Endothelial cell of umbilical vein (primary cell): Measurements from ENCODE around the gene TPRG1L. TPM values are rescaled to one million over a fixed set of nuclear protein-coding genes. Genes with fewer than 3 reads are reported as not detected.

Experiments used
- BruUV-seq: library from RNA; stranded (reverse); fragments of 400-500 nt; replicated peaks from 2 replicates; lab custom pipeline; 2021; lab: Mats Ljungman, UMichigan
- CTCF ChIA-PET: fragments of 300-600, 350-600 bp; sonication (Branson Sonifier 250); formaldehyde crosslinking; loops from one replicate; lab custom pipeline; 2021; ENCODE audit warnings: antibody characterized with exemption, inconsistent platforms; lab: Charles Lee
- POLR2A ChIA-PET: fragments of 300-600, 350-600 bp; sonication (Branson Sonifier 250); formaldehyde crosslinking; loops from one replicate; lab custom pipeline; 2021; ENCODE audit warnings: antibody characterized with exemption, inconsistent platforms; lab: Charles Lee
- DNase-seq: peaks from one replicate; pipeline ENCODE4 v3.0.0-alpha.2; 2011; ENCODE audit warnings: low read depth, low spot score
- FAIRE-seq: peaks from 2 replicates; lab custom pipeline; 2011; peaks lifted over from hg19 to GRCh38; lab: Jason Lieb, UNC
- H2AFZ ChIP-seq: 2 replicates; pipeline ENCODE4 v1.6.0; 2012; ENCODE audit warnings: low read depth, low read length, control low read depth, inconsistent platforms
- H3K27ac ChIP-seq: 2 replicates; pipeline ENCODE4 v1.5.1; 2011; ENCODE audit warnings: low read depth, mild to moderate bottlenecking, control low read depth, low read length, moderate library complexity; ENCODE audit not compliant: insufficient read depth
- H3K27me3 ChIP-seq, 2 experiments: 2 replicates each; pipeline versions ENCODE4 v1.6.0 to v1.6.1; 2011; ENCODE audit warnings: low read length in 2 of 2, mixed read lengths in 1 of 2; ENCODE audit not compliant: control insufficient read depth in 2 of 2, insufficient read depth in 2 of 2
- H3K36me3 ChIP-seq, 2 experiments: 2 replicates in 1 of 2; 3 replicates in 1 of 2; pipeline ENCODE4 v1.5.1; 2011; ENCODE audit warnings: low read length in 2 of 2, mild to moderate bottlenecking in 1 of 2, moderate library complexity in 1 of 2; ENCODE audit not compliant: control insufficient read depth in 2 of 2, insufficient read depth in 2 of 2; ENCODE audit errors: extremely low read depth in 1 of 2
- H3K4me1 ChIP-seq: 3 replicates; pipeline ENCODE4 v1.5.1; 2011; ENCODE audit warnings: mild to moderate bottlenecking, low read length; ENCODE audit not compliant: control insufficient read depth, insufficient read depth; ENCODE audit errors: extremely low read depth
- H3K4me2 ChIP-seq: 2 replicates; pipeline ENCODE4 v1.6.1; 2011; ENCODE audit warnings: low read length, control low read depth, mixed read lengths; ENCODE audit not compliant: insufficient read depth
- H3K4me3 ChIP-seq, 3 experiments: fragments of 200-600 bp in 1 of 3; sonication (generic), shearing (Covaris generic) in 1 of 3; replicated peaks in 1 of 3; 2 replicates each; pipeline ENCODE4 v1.5.1; 2011 to 2016; ENCODE audit warnings: control low read depth in 3 of 3, low read length in 3 of 3, mild to moderate bottlenecking in 2 of 3, inconsistent platforms in 1 of 3, low read depth in 1 of 3, moderate library complexity in 1 of 3; ENCODE audit not compliant: insufficient read depth in 1 of 3
- H3K79me2 ChIP-seq: 2 replicates; pipeline ENCODE4 v1.6.0; 2012; ENCODE audit warnings: low read length, inconsistent platforms; ENCODE audit not compliant: control insufficient read depth, insufficient read depth
- H3K9ac ChIP-seq: replicated peaks from 2 replicates; pipeline ENCODE3; 2011; ENCODE audit warnings: low read length, control low read depth; ENCODE audit not compliant: insufficient read depth; ENCODE audit errors: extremely low read depth
- H3K9me1 ChIP-seq: replicated peaks from 3 replicates; pipeline ENCODE4 v1.6.0; 2011; ENCODE audit warnings: mild to moderate bottlenecking, low read length; ENCODE audit not compliant: control insufficient read depth, insufficient read depth; ENCODE audit errors: extremely low read depth
- H3K9me3 ChIP-seq: replicated peaks from 2 replicates; pipeline ENCODE4 v1.5.1; 2012; ENCODE audit warnings: low read length, inconsistent platforms; ENCODE audit not compliant: control insufficient read depth, insufficient read depth
- H4K20me1 ChIP-seq: replicated peaks from 2 replicates; pipeline ENCODE3; 2011; ENCODE audit warnings: mild to moderate bottlenecking, low read length; ENCODE audit not compliant: control insufficient read depth, insufficient read depth; ENCODE audit errors: extremely low read depth
- EZH2 ChIP-seq: IDR thresholded peaks from 2 replicates; pipeline ENCODE4 v1.6.1; 2012; ENCODE audit warnings: borderline replicate concordance, low read depth, mild to moderate bottlenecking, moderate library complexity, low read length, inconsistent platforms; ENCODE audit not compliant: severe bottlenecking
- FOS ChIP-seq: IDR thresholded peaks from 2 replicates; pipeline ENCODE4 v1.6.1; 2011; ENCODE audit warnings: mild to moderate bottlenecking, low read length, moderate library complexity, borderline replicate concordance; ENCODE audit not compliant: insufficient read depth
- GATA2 ChIP-seq: IDR thresholded peaks from 2 replicates; pipeline ENCODE4 v1.7.0; 2011; ENCODE audit warnings: low read depth, mild to moderate bottlenecking, moderate library complexity, mixed read lengths, low read length; ENCODE audit not compliant: insufficient read length, insufficient read depth
- JUN ChIP-seq: IDR thresholded peaks from 2 replicates; pipeline ENCODE4 v1.6.1; 2011; ENCODE audit warnings: borderline replicate concordance, low read depth; ENCODE audit not compliant: insufficient read length, insufficient read depth
- MYC ChIP-seq: IDR thresholded peaks from one replicate; pipeline ENCODE4 v1.6.1; 2011; ENCODE audit warnings: mild to moderate bottlenecking, low read depth, low read length
- POLR2A ChIP-seq: IDR thresholded peaks from 2 replicates; pipeline ENCODE4 v1.6.1; 2012; ENCODE audit warnings: low read depth, mild to moderate bottlenecking, control low read depth, low read length
- POLR2AphosphoS5 ChIP-seq: IDR thresholded peaks from 2 replicates; pipeline ENCODE4 v1.6.1; 2012; ENCODE audit warnings: low read depth, mild to moderate bottlenecking, control low read depth, low read length, moderate library complexity; ENCODE audit not compliant: insufficient read depth
- dilution Hi-C: fragments of 300-500 bp; cut with MboI; formaldehyde crosslinking; loops from one replicate; pipeline ENCODE4 v1.15.0; 2019; ENCODE audit warnings: low sequenced_read_pairs; ENCODE audit not compliant: extremely low pct_ligation_motif_present
- intact Hi-C: fragments of 100-400 bp; cut with micrococcal nuclease; formaldehyde crosslinking; loops from one replicate; pipeline ENCODE4 v1.10.0; 2022
- polyA plus RNA-seq, 4 experiments: library from polyadenylated mRNA; depleted of rRNA in 3 of 4; stranded (reverse) in 3 of 4; unstranded in 1 of 4; fragments of >200 nt; gene quantifications; 2 replicates each; pipeline versions ENCODE4 v1.2.1 to v1.2.3, GENCODE V29; 2011 to 2012; ENCODE audit warnings: missing spikeins in 1 of 4
- total RNA-seq: library from RNA; stranded (reverse); gene quantifications from 2 replicates; pipeline ENCODE4 v1.2.3, GENCODE V29; 2021
- TF ChIP-seq, protein P1 (sequence below): IDR thresholded peaks from 2 replicates; pipeline ENCODE4 v1.6.1; 2011; ENCODE audit not compliant: insufficient read depth, insufficient read length
- TF ChIP-seq, protein P2 (sequence below), 2 donors: IDR thresholded peaks; 1 replicate in 1 of 2; 2 replicates in 1 of 2; pipeline ENCODE4 v1.5.1; 2011; ENCODE audit warnings: low read length in 2 of 2, mild to moderate bottlenecking in 2 of 2, moderate library complexity in 2 of 2, control low read depth in 1 of 2, inconsistent platforms in 1 of 2, low read depth in 1 of 2; ENCODE audit not compliant: insufficient read depth in 1 of 2; ENCODE audit errors: extremely low read depth in 1 of 2

TPRG1L gene
- total and polyA plus RNA-seq, 2 donors (not counting 3 experiments of a cell fraction or from before 2014, with no cell fraction given), result 52.3 to 53.8 TPM

DNA sequence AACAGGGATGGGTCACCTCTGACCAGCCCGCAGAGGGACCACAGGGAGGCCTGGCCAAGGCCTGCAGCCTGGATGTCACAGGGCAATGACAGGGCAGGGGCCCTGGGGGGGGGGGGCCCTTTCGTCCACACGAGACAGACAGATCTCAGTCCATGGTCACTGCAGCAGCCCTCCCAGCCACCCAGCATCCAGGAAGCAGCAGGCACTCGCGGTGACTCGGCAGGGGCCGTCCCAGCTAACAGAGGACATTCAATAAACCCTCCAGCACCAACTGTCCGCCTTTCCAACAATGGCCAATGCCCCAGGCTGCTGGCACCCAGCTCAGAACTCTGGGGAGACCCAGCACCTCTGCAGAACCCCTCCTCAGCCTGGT is 46.4 kb upstream of the TPRG1L start:
- H3K9me1 ChIP-seq, result no peaks in the 10 kb centered on the region
- dilution Hi-C loops, result no loop called here
- H3K4me2 ChIP-seq, result no peak overlapping the region
- no peak overlapping the region for H3K9ac ChIP-seq
- BruUV-seq, result no TSS peak
- H3K4me3 ChIP-seq, result no peak overlapping the region
- FAIRE-seq, result no peak
- H3K9me3 ChIP-seq, result no peaks in the 10 kb centered on the region
- ChIA-PET CTCF (interaction anchor here (0.9 to 1.1 kb wide), 2 partner anchors 88 to 146 kb away, joined by 3 read pairs; no protein-coding TSS in a partner anchor), POLR2A (no interaction called here)
- no peak overlapping the region for H3K27ac ChIP-seq
- no peak for DNase-seq
- peaks cover 0 to 1% of the 10 kb centered on the region in 2 experiments for H3K36me3 ChIP-seq
- no peaks in the 10 kb centered on the region for H4K20me1 ChIP-seq
- no peak for TF ChIP-seq MYC
- TF ChIP-seq JUN, result no peak
- TF ChIP-seq GATA2, result no peak
- no peak for TF ChIP-seq FOS
- TF ChIP-seq, protein P1, sequence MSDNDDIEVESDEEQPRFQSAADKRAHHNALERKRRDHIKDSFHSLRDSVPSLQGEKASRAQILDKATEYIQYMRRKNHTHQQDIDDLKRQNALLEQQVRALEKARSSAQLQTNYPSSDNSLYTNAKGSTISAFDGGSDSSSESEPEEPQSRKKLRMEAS, result no peak
- no peak for TF ChIP-seq POLR2A
- TF ChIP-seq, protein P2, sequence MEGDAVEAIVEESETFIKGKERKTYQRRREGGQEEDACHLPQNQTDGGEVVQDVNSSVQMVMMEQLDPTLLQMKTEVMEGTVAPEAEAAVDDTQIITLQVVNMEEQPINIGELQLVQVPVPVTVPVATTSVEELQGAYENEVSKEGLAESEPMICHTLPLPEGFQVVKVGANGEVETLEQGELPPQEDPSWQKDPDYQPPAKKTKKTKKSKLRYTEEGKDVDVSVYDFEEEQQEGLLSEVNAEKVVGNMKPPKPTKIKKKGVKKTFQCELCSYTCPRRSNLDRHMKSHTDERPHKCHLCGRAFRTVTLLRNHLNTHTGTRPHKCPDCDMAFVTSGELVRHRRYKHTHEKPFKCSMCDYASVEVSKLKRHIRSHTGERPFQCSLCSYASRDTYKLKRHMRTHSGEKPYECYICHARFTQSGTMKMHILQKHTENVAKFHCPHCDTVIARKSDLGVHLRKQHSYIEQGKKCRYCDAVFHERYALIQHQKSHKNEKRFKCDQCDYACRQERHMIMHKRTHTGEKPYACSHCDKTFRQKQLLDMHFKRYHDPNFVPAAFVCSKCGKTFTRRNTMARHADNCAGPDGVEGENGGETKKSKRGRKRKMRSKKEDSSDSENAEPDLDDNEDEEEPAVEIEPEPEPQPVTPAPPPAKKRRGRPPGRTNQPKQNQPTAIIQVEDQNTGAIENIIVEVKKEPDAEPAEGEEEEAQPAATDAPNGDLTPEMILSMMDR (IDR thresholded peaks at IDR 0.05; ENCODE audit: extremely low read depth in 1 of 2, insufficient read depth in 1 of 2, low read depth in 1 of 2, low read length in 2 of 2), result no peak
- TF ChIP-seq POLR2AphosphoS5, result no peak
- no peak for TF ChIP-seq EZH2
- no peaks in the 10 kb centered on the region for H3K79me2 ChIP-seq
- no peaks in the 10 kb centered on the region for H3K27me3 ChIP-seq
- no peaks in the 10 kb centered on the region for H3K4me1 ChIP-seq
- intact Hi-C loops, result no loop called here
- no peak overlapping the region for H2AFZ ChIP-seq
